ENCODE data around the gene FATE1.

FATE1 gene

DNA sequence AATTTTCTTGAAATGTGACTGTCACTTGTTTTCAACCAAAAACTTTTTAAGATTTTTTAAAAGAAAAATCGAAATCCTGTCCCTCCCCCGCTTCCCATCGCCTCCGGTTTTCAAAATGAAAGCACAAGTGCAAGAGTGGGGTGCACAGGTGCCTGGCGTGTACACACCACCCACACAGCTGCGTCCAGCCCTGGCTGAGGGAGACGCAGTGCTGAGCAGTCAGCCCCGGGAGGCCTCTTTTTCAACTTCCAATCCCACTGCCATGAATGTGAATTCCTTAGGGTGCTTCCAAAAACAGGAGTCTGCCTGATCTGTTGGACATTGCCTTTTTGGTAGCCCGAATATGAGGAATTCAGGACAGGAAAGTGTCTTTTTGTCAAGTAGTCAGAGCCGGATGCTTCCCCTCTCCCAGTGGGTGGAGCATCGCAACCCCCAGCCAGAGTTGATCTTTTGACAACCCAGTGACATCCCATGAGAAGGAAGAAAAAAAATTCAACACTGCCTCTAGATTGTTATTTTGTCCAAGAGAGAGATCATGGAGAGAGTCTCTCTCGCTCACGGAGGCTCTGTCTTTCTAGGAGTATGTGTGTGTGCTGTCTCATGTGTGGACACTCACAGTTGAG, 11.7 kb upstream of the FATE1 start:
- DNase-seq, result no peak

DNA sequence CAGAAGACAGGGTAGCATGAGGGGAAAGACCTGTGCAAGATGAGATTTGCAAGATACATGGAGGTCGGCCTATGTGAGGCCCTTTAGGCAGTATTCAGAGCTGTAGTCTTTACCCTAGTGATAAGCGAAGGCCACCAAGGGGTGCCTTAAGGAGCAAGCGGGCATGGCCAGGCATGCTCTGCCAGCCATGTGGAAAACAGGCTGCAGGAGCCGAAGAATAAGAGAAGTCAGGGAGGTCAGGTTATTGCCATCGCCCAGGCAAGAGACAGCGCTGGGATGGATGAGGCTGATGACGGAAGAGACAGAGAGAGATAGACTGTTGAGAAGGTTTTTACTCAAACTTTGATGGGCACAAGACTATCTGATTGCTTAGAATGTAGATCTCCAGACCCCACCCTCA, 7.0 kb upstream of the FATE1 start:
- no peak for DNase-seq

DNA sequence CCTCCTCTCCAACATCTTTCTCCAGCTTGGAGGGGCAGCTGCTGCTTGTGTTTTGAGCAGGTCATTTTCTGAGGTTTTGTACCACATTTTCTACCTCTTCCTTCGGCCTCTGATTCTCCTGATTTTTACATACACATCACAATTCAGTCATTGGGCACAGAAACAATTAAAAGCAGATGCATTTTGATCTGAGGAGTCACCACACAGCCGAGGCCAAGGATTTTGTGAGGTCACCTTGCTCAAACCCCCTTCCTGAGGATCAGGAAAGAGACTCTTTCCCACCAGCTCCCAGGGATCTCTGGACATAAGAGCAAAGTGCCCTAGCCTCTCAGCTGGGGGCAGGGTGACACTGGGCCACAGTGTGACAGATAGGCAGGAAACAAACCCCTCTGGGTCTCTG, 5.4 kb upstream of the FATE1 start:
- no peak for DNase-seq

DNA sequence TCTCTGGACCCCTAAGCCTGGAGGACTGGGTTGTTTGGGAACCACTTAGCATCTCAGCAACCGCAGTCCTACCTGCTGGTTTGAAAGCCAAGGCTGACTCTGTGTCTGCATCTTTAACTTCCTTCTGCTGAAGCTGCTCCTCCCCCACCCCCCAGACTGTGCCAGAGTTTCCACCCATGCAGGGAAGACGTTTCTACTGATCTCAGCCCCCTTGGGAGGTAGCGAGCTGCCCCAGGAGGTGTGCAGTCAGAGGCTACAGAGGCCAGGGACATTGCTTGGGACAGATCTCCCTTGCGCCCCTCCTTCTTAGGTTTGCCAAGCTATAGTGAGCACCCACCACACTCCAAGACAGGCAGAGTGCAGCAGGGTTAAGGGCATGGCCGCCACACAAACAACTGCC, 4.7 kb upstream of the FATE1 start:
- DNase-seq, result no peak

DNA sequence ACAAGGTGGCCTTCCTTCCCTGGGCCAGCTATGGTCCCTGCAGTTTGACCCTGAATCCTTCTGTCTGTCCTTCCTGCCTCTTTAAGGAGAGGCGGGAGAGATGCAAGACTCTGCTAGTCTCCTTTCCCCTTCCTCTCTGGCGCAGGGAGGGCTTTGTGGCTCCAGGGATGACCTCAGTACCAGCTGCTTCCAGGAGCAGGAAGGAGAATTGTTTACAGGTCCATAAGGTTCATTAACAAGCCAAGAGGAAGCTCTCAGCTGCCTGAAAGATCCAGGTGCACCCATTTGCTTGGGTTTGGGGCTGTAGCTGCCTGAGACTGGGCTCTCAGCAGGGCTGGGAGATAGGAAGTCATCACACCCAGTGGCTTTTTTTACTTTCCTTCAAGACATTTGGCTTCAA, 4.0 kb upstream of the FATE1 start:
- no peak for DNase-seq

DNA sequence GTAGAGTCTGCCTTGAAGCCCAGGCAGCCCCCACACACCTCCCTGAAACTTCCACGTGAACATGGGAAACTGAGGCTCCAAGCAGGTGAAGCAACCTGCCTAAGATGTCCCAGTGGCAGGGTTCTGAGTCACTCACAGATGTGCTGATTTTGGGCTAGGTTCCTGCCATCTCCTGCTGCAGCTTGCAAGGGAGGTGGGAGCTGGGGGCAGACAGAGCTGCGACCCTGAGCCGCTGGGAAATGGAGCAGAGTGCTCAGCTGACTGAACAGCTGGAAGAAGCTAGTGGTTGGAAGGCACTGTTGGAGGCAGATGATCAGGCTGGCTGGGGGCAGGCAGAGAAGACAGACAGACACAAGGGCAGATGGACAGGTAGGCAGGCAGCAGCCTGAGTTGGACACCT, 3.6 kb upstream of the FATE1 start:
- no peak for DNase-seq

DNA sequence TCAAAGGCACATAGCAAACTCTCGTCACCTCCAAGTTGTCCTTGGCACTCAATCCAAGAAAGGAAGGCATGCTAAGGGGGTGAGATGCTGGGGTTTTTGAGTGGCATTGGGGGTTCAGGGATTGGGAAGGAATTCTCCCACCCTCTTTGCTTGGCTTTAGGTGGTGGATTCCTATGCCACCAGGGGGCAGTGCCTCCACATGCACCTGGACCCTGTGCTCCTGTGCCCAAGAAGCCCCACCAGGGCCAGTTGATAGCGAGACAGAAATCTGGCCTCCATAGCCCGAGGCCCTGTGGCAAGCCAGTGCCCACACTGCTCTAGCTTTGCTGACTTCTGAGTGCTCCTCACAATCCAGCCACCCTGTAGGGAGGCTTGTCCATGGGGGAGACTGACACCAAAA, 2.0 kb upstream of the FATE1 start:
- DNase-seq, result no peak

DNA sequence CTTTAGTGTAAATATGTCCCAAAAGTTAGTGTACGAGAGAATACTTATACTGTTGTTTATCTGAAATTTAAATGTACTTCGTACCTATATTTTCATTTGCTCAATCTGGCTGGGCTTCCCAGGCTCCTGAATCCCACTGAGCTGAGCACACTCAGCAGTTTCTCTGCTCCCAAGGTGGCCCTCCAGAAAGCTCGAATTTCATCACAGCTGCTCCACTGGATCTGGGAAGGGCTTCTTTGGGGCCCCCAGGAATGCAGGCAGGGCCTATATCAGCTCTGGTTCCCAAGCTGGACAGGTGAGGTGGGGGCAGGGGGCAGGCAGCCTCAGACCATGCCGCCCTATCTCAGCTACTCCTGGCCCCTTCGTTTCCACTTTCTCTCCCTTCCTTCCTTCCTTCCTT, 1.5 kb upstream of the FATE1 start:
- DNase-seq, result no peak

DNA sequence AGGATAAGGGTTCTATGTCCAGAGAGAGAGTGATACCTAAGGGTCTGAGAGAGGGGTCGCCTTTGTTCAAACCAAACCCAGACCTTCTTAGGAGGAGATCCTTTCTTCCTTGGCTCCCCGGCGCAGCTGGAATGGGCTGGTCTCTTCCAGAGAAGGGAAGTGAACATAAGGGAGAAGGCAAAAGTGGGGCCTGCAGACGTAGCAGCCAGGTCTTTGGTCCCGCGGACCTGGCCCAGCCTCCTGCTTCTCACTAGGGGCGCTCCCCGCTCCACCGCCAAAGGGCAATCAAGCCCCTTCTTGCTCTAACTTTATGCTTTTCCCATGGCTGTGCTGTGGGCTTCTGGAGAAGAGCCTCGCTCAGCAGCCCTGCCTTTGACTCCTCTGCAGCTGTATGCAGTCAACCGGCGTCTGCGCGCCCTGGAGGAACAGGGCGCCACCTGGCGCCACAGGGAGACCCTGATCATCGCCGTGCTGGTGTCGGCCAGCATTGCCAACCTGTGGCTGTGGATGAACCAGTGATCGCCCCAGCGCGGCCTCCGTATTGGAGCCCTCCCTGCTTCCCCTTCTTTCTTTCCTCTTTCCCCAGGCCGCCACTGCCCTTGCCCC, 6.5 kb downstream of the FATE1 start:
- no peak for DNase-seq

DNA sequence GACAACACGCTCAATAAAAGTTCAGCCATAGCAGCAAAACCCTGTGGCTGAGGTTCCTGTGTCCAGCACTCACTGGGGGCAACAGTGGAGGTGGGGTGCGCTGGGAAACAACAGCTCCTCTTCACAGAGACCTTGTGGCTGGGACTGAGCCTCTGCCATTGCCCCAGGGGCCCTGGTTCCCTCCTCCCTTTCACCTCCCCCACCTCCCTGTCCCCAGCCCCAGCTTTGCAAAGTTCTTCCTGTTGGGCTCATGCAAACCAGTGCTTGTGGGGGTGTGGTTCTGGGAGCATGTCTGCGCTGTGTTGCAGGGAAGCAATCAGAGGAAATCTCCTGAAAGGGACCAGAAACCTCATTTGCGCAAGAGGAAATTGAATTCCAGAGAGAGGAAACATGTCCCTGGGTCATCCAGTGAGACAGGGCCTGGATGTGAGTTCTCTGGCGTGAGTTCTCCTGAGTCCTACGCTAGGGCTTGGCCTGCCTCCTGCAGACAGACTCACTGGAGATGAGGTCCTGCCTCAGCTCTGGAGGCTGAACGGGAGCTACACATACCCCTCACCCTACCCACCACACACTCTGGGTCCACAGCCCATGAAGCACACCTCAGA, 7.4 kb downstream of the FATE1 start:
- DNase-seq, result no peak

DNA sequence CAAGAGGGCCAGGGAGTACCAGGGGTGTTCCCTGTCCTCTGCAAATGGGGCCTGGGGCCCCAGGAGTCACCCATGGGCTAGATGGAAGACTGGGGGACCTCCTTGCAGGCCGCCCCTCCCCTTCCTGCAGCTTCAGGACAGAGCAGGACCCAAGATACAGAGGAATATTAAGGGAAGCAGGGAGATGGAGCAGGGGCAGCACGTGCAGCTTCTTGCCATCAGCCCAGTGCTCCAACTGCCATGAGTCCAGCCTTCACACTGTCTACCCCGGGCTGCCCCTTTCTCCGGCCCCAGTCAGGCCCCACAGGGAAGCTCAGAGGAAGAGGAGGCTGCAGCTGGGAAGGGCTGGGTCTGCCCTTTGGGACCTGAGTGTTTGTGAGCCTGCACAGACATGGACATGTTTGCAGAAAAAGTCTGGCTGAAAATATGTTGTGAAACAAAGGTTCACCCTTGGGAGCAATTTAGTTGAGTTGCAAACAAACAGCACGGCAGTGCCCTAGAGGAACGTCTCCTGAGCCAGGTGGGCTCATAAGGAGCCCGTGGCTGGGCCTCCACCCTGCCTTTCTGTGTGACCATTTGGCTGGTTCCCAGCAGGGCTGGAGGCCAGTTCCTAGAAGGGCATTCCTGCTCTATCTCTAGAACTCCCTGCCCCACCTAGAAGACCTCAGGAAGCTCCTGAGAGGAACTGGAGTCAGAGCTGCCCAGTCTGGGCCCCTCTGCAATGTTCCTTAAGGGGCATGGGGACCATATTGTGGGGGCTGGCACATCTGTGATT, 8.9 kb downstream of the FATE1 start:
- DNase-seq, result no peak

DNA sequence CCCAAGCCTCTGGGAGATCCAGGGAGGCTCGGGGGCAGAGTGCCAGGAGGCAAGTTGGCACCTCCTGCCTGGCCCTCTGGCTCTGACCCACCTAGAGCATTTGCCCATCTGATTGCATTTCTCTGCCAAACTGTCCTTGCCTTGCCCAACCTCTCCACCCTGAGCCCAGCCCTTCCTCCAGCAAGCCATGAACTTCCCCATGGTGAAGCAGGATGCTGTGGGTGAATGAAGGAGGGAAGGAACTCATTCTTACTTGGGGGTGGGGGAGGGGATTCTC, 9.4 kb downstream of the FATE1 start:
- DNase-seq, result no peak

DNA sequence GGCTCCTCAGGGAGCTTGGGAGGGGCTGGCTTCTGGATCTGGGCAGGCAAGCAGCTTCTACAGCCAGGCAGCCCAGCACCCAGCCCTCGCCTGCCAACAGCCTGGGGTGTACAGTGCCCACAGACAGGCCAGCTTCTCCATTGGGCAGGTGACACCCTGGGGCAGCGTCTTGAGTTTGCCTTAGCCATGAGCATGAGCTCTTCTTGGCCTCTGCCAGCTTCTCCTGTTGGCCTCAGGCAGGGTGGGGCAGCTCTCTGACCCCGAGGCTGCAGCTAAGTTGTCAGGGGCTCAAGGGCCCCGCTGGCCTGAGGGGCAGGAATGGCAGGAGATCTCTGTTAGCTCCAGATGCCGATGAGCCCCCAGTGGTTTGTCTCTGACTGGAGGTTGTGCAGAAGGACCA, 10.9 kb downstream of the FATE1 start:
- DNase-seq, result no peak

DNA sequence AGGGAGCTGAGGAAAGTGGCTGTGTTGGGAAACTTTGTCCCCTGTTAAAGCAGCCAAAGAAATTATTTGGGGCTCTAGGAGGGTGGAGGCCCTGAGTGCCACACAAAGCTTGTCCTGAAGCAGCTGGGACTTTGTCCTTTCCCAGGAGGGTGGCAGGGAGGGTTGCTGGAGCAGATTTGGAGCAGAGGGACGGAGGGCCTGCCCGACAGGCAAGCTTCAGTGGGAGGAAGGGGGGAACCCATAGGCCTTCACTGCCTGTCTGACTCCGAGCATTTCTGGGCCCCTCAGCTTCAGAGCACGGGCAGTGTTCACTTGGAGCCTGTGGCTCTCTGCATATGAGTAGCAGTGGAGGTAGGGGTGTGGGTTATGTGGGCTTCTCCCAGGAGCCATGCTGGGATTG, 11.5 kb downstream of the FATE1 start:
- no peak for DNase-seq

DNA sequence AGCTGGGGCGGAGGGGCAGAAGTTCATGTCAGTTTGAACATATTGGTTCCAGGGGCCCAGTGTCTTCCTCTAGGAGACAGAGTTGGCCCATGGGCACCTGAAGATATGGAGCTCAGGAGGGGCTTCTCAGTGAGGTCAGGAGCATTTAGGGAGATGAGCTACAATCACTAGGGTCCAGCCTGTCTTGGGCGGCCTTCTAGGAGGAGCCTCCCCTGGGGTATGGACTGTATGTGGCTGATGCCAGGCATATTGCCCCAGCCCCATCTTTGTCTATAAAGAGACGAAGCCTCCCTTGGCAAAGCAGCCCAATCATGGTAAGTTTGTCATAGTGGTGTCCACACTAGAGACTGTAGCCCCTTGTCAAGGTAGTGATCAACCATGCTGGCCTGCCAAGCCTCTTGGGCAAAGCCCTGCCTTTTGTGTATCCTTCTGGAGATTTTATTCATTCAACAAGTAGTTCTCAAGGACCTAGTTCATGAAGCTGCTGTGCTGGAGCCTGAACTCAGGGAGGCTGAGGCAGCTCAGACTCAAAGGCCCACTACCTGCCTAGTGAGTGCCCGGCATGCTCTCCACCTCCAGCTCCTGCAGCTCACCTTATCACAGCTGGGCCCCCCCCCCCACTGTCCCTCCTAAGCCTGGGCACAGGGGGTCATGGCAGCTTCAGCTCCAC, 13.4 kb downstream of the FATE1 start:
- no peak for DNase-seq

DNA sequence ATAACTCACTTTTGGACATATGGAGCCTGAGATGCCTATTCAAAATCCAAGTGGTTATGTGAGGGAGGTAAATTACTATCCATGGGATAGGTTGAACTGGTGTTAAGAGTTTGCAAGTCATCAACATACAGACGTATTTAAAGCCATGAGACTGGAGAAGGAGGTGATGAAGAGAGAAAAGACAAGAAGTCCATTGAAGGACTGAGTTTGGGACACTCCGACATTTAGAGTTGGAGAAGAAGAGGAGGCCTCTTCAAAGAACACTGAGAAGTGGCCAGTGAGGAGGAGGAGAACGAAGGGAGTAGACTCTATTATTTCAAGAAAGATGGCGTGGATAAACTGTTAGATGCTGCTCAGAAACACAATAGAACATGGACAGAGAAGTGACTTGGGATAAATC, 18.6 kb downstream of the FATE1 start, which contains the start of gene CNGA2:
TSS of gene CNGA2 (plus strand) at position 301 of the 400 bp plus-strand sequence. CDS start 3,738 bp downstream, outside the sequence.
- DNase-seq, result no peak

DNA sequence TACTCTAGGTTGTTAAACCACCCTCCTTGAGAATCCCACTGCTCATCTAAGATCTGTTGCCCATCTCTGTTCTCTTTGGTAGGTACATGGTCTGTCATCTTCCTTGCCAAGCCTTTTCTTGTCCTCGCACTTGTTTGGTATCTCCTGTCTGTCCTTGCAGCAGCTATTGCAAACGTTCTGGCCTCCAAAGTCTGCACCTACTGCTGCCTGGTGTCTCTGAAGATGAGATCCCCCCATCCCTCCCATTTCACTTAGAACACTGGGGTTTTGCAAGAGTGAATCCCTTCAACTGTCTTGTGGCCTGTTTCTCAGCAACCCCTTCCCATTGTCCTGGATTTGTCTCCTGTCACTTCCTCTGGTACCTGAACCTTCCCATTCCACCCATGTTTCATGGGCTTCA, 19.4 kb downstream of the FATE1 start:
- DNase-seq, result no peak

DNA sequence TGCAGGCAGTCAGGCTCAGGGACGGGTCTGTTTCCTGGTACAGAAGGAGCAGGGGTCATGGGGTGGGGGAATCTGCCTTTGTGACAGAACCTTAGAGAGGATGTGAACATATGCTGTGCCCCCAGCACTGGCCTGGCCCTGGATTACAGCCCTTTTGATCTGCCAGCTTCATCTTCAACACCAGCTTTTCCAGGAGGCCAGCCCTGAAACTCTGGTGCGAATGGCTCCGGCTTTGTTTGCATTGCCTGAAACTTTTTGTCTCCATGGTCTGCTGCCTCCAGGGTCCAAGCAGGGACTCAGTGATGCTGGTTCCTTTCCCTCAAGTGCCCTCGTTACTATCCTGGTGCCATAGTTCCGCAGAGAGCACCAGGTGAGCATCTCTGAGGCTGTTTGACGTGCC, 20.9 kb downstream of the FATE1 start:
- DNase-seq, result no peak

DNA sequence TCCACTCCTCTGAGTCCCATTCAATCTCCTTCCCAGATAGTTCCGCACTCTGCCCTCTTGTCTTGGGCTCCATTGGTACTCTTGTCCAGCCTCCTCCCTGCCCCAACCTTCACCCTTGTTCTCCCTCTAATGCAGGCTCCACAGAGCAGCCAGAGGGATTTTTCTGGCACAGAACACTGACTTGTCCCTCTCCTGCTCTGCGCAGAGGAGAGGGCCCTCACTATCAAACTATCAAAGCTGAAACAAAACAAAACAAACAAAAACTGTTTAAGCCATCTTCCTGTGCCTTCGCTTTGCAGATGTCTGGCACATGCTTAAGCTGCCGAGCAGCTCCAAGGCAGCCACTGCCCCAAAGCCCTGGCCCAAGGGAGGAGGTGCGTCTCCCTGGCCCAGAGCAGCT, 21.7 kb downstream of the FATE1 start:
- no peak for DNase-seq

DNA sequence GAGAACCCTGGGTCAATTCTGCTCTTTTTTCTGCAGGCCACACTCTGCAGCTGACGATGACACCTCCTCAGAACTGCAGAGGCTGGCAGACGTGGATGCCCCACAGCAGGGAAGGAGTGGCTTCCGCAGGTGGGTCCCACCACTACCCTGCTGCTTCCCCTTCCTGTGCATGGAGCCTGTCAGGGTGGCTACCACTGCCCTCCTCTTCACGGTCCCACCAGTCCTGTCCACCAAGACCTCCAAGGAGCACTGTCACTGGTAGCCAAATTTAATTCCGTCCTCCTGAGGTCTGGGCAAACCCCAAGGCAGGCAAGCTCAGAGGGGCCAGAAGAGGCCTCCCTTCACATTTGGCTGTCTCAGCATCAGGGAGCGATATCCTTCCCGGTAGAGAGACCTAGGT, 22.9 kb downstream of the FATE1 start:
- DNase-seq, result no peak

DNA sequence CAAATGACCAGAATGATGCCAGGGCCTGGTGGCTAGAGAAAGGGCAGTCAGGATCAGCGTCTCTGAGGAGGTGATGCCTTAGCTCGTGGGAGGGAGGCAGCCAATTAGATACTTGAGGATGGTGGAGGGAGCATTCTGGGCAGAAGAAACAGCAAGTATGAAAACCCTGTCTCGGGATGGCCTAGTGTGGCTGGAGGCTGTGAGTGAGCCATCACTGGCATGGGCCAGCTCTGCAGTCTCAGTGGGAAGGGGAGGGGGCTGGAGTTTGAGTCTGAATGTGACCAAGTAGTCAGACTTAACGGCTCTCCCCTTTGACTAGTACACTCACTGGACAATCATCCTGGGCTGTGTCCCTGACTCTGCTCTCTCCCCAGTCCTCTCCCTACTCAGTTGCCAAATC, 25.8 kb downstream of the FATE1 start:
- no peak for DNase-seq

DNA sequence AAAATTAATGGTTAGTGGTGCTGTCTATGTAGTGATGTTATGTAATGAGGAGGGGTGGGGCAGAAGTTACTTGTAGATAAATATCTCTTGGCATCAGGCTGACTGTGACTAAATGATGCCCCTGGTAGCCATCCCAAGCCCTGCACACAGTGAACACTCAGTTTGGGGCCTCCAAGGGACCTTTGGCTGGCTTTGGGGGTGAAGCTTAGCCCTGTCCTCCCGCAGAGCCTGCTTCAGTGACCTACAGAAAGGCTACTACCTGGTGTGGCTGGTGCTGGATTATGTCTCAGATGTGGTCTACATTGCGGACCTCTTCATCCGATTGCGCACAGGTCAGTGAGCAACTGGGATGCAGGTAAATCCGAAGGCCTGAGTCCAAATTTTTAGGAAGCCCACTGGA, 26.5 kb downstream of the FATE1 start:
- DNase-seq, result no peak

DNA sequence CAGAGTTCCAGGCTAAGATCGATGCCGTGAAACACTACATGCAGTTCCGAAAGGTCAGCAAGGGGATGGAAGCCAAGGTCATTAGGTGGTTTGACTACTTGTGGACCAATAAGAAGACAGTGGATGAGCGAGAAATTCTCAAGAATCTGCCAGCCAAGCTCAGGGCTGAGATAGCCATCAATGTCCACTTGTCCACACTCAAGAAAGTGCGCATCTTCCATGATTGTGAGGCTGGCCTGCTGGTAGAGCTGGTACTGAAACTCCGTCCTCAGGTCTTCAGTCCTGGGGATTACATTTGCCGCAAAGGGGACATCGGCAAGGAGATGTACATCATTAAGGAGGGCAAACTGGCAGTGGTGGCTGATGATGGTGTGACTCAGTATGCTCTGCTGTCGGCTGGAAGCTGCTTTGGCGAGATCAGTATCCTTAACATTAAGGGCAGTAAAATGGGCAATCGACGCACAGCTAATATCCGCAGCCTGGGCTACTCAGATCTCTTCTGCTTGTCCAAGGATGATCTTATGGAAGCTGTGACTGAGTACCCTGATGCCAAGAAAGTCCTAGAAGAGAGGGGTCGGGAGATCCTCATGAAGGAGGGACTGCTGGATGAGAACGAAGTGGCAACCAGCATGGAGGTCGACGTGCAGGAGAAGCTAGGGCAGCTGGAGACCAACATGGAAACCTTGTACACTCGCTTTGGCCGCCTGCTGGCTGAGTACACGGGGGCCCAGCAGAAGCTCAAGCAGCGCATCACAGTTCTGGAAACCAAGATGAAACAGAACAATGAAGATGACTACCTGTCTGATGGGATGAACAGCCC, 28.0 kb downstream of the FATE1 start:
- DNase-seq, result no peak

Data from central memory CD4-positive, alpha-beta T cell (primary cell).